T47D (cell line): ENCODE results near the gene FCAMR.
A peak's percentile ranks its signal among the peaks of the same experiment; 100 is the strongest.

Source experiments
- DNase-seq, 2 experiments: peaks; one replicate each; pipeline versions ENCODE4 v3.0.0 to v3.0.0-alpha.2; 2011 to 2012; ENCODE audit warnings: low read depth in 1 of 2, low spot score in 1 of 2
- JUND ChIP-seq: IDR thresholded peaks from 2 replicates; pipeline ENCODE4 v1.6.1; 2012; ENCODE audit warnings: low read depth
- in situ Hi-C: cut with HindIII; loops from 2 replicates; pipeline ENCODE4 v1.10.0; 2016; ENCODE audit warnings: low sequenced_read_pairs, low pct_unique_long_range_greater_than_20kb

Gene FCAMR

GRCh38 chr1:206949208-206949607 is 21.1 kb downstream of the FCAMR start:
- in situ Hi-C loops, result no loop called here
- no peak for TF ChIP-seq JUND
- DNase-seq, result no peak

DNA sequence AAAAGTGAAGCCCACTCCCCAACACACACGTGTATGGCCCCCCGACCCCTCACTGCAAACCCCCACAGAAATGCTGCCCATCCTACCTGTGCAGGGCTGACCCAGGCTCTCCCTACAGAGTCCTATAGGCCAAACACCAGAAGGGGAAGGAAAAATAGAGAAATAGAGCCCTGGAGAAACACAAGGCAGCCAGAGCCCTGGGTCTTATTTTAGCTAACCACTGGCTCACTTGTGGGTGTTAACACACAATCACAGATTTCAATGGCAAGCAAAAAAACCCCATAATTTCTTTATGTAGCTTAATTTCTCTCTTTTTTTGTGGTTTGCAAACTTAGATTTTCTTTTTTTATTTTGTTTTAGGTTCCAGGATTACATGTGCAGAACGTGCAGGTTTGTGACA is 23.0 kb downstream of the FCAMR start:
- no peak for TF ChIP-seq JUND
- no peak for DNase-seq
- in situ Hi-C loops, result no loop called here

- TF ChIP-seq JUND, result no peak
- in situ Hi-C loops, result no loop called here
These were observed 24.0 kb downstream of the FCAMR start, which contains the start of gene PIGR for GRCh38 chr1:206946261-206946660. Gene PIGR (minus strand): TSS chr1:206946466. CDS start chr1:206940531, 5,935 bp downstream.

GRCh38 chr1:206945779-206946178 is 24.5 kb downstream of the FCAMR start:
- DNase-seq, result no peak
- in situ Hi-C loops, result no loop called here
- TF ChIP-seq JUND, result no peak

More at GRCh38 chr1:206946261-206946660, 24.0 kb downstream of the FCAMR start, which contains the start of gene PIGR:
- no peak for DNase-seq

- no peak for TF ChIP-seq JUND
- no peak for DNase-seq
- in situ Hi-C loops, result no loop called here
These were observed 25.6 kb downstream of the FCAMR start for GRCh38 chr1:206944703-206945102.

- no peak for TF ChIP-seq JUND
- in situ Hi-C loops, result no loop called here
- no peak for DNase-seq
These were observed 28.4 kb downstream of the FCAMR start for GRCh38 chr1:206941766-206942418.

- no peak for TF ChIP-seq JUND
- DNase-seq, result no peak
- in situ Hi-C loops, result no loop called here
These were observed 29.7 kb downstream of the FCAMR start for GRCh38 chr1:206940588-206940936.

DNA sequence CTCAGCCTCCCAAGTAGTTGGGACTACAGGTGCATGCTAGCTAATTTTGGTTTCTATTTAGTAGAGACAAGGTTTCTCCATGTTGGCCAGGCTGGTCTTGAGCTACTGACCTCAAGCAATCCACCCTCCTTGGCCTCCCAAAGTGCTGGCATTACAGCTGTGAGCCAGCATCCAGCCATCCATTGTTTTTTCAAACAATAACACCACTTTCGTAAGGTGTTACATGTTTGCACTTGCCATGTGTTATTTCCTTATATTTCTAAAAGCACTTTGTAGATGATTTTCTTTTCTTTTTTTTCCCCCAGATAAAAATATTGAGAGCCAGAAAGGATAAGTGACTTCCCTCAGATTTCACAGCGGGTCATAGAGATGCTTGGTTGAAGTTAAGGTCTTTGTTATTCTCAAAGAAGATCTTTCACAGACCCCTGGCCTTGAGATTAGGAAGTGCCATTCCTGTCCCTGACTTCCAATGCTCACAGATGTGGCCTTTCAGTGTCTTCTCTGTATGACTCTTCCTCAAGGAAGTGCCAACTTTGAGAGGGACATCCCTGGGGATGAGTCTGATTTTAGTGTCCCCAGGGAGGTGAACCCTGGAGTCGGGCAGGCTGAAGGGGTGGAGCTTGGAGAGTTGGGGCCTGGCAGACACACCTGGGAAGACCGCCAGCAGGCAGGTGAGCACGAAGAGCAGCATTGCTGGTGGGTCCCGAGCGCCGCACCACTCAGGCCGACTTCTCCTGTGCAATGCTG is 30.2 kb downstream of the FCAMR start:
- in situ Hi-C loops, result no loop called here

DNA sequence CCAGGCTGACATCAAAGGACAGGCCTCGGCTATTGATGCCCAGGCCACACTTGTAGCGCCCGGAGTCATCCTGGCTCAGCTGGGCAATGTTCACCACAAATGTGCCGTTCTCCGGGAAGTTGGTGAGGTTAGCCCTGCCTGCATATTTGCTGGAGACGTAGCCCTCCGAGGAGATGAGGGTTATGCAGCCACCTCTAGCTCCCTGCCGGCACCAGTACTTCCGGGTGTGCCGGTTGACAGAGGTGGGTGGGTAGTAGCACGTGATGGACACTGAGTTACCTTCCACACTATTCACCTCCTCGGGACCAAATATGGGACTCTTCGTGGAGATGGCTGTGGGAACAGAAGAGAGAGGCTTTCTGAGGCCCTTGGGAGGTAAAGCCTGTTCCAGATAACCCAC is 31.1 kb downstream of the FCAMR start:
- in situ Hi-C loops, result no loop called here

More for the DNA sequence above, 30.2 kb downstream of the FCAMR start:
- DNase-seq, result no peak
- no peak for TF ChIP-seq JUND

DNA sequence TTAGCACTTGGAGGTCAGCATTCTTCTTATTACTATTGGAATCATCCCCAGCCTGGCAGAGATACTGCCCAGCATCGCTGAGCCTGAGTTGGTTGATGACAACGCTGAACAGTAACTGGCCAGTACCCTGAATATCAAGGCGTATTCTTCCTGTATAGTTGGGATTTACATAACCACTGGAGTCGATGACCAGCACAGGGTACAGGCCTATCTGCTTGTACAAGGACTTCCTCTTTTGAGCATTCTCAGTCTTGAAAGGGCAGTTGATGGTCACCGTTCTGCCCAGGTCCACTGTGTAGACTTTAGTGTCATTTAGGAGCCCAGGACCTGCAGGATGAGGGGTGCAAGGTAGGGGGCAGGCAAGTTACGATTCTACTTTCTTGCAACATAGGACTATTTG is 32.8 kb downstream of the FCAMR start:
- no peak for DNase-seq
- TF ChIP-seq JUND, result no peak
- in situ Hi-C loops, result no loop called here

More for the DNA sequence above, 31.1 kb downstream of the FCAMR start:
- no peak for TF ChIP-seq JUND
- no peak for DNase-seq

DNA sequence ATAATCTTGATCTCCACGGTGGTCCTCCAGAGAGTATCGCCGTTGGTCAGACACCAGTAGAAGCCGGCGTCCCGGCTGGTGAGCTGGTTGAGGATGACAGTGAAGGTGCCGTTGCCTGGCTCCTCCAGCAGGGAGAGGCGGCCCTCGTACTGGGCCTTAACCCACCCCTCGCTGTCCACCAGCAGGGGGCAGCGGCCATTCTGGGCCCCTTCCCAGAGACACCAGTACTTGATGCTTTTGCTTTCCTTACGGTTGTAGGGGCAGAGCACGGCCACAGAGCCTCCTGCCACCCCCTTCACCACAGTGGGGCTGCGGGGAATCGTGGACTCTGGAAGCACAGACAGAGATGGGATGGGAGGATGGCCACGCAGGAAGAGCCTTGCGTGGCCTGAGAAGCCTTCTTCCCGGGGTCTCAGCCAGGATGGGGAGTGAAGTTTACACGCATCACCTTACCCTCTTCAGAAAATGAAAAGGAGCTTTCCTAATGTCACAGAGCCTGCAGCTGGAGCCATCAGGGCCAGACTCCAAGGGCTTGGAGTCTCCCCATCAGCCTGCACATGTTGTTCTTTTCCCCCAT is 34.7 kb downstream of the FCAMR start:
- no peak for TF ChIP-seq JUND
- in situ Hi-C loops, result no loop called here
- peak in 1 of 2 experiments; percentile 21 for DNase-seq

GRCh38 chr1:206933333-206933945 is 36.8 kb downstream of the FCAMR start:
- no peak for TF ChIP-seq JUND
- in situ Hi-C loops, result no loop called here
- peak in 1 of 2 experiments; percentile 28 for DNase-seq

GRCh38 chr1:206932177-206932576 is 38.1 kb downstream of the FCAMR start:
- in situ Hi-C loops, result no loop called here
- TF ChIP-seq JUND, result no peak
- no peak for DNase-seq
